ENCODE results near the gene PRDM16. TPM values are rescaled to one million over a fixed set of nuclear protein-coding genes. Genes with fewer than 3 reads are reported as not detected.

PRDM16 gene
- total RNA-seq, 4 donors from 2014 or later: 5.4 to 13.2 (median 7.7) TPM

DNA sequence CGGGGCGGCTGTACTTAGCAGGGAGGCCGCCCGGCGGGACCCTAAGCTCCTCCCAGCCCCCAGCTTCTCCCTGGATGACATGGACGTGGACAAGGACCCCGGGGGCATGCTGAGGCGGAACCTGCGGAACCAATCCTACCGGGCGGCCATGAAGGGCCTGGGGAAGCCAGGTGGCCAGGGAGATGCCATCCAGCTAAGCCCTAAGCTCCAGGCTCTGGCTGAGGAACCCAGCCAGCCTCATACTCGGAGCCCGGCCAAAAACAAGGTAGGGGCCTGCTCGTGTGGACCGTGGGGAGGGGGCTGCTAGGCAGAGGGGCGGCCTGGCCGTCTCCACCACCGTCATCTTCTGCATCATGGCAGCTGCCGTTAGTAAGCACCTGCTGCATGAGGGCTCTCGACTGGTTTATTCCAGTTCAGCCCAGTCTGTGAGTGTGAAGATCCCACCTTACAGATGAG is 394.4 kb downstream of the PRDM16 start:
- Histone ChIP-seq H3K4me1 (peaks cover 0 to 28% (median 7%) of the 10 kb centered on the region in 4 donors), H3K27ac (no peak overlapping the region), H3K9me3 (no peaks in the 10 kb centered on the region), H3K27me3 (no peaks in the 10 kb centered on the region), H3K4me3 (no peak overlapping the region), H3K36me3 (peaks cover 0 to 42% (median 0%) of the 10 kb centered on the region in 3 donors)
- peak in 1 of 3 donors; percentile 46 for DNase-seq
- TF ChIP-seq, protein P1, sequence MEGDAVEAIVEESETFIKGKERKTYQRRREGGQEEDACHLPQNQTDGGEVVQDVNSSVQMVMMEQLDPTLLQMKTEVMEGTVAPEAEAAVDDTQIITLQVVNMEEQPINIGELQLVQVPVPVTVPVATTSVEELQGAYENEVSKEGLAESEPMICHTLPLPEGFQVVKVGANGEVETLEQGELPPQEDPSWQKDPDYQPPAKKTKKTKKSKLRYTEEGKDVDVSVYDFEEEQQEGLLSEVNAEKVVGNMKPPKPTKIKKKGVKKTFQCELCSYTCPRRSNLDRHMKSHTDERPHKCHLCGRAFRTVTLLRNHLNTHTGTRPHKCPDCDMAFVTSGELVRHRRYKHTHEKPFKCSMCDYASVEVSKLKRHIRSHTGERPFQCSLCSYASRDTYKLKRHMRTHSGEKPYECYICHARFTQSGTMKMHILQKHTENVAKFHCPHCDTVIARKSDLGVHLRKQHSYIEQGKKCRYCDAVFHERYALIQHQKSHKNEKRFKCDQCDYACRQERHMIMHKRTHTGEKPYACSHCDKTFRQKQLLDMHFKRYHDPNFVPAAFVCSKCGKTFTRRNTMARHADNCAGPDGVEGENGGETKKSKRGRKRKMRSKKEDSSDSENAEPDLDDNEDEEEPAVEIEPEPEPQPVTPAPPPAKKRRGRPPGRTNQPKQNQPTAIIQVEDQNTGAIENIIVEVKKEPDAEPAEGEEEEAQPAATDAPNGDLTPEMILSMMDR (IDR thresholded peaks at IDR 0.05): no peak
- TF ChIP-seq POLR2A (IDR thresholded peaks at IDR 0.05): no peak

DNA sequence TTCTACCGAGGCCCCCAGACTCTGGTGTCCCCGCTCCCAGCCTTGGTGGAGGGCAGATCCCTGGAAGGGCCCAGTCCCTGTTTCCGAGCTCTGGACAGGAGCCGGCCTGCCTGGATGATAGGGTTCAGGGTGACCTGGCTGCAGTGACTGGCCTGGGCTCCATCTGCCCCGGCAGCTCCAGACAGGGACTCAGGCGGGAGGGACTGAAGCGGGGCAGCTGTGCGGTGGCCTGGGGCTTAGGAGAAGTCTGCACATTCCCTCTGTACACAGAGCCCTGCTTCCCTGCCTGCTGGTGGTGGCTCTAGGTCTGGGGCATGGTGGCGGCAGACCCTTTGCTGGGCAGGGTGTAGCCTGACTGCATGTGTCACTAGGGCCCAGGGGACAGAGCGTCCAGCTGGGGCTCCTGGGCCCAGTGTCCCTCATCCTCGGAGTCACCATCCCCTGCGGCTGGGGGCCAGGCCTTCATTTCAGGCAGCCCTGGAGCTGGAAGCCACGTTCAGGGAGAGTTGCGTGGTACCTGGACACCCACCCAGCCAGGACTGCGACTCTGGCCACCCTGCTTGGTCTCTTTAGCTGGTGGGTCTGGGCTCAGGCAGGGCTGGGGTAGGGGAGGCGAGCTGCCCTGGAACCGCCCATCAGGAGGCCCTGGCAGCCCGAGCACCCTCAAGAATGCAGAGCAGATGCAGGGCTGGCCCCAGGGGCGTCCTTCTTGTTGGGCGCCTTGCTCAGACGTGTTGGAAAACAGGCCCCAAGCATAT is 395.1 kb downstream of the PRDM16 start:
- DNase-seq: no peak
- peaks cover 0 to 22% (median 5%) of the 10 kb centered on the region in 4 donors for H3K4me1 ChIP-seq
- no peaks in the 10 kb centered on the region for H3K9me3 ChIP-seq
- TF ChIP-seq POLR2A (IDR thresholded peaks at IDR 0.05): no peak
- TF ChIP-seq, protein P1 (IDR thresholded peaks at IDR 0.05): no peak
- H3K4me3 ChIP-seq: no peak overlapping the region
- H3K27me3 ChIP-seq: no peaks in the 10 kb centered on the region
- no peak overlapping the region for H3K27ac ChIP-seq
- H3K36me3 ChIP-seq: peaks cover 0 to 48% (median 0%) of the 10 kb centered on the region in 3 donors

DNA sequence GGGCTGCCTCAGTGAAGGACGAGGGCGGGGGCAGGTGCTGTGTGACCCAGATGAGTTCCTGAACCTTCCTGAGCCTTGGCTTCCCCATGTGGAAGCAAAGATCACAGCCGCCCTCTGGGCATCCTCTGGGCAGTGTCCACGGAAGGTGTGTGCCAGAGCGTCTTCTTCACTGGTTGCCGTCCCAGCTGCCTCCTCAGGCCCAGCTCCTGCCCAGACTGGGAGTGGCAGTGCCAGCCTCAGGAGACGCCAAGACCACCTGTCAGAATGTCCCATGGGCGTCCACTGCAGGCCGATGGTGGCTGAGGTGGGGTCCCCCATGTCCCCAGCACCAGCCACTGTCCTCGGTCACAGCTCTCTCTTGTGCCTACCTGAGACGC is 395.6 kb downstream of the PRDM16 start:
- H3K9me3 ChIP-seq: no peaks in the 10 kb centered on the region
- H3K27ac ChIP-seq: no peak overlapping the region
- no peak overlapping the region for H3K4me3 ChIP-seq
- no peak for DNase-seq
- H3K36me3 ChIP-seq: peaks cover 0 to 54% (median 0%) of the 10 kb centered on the region in 3 donors
- no peaks in the 10 kb centered on the region for H3K27me3 ChIP-seq
- peaks cover 0 to 16% (median 4%) of the 10 kb centered on the region in 4 donors for H3K4me1 ChIP-seq
- no peak for TF ChIP-seq POLR2A (IDR thresholded peaks at IDR 0.05)
- TF ChIP-seq, protein P1 (IDR thresholded peaks at IDR 0.05): no peak

- no peak for TF ChIP-seq POLR2A (IDR thresholded peaks at IDR 0.05)
- TF ChIP-seq, protein P1 (IDR thresholded peaks at IDR 0.05): no peak
- peak in 1 of 3 donors; percentile 46 for DNase-seq
- H3K9me3 ChIP-seq: no peaks in the 10 kb centered on the region
- no peak overlapping the region for H3K27ac ChIP-seq
- no peaks in the 10 kb centered on the region for H3K27me3 ChIP-seq
- peaks cover 0 to 57% (median 0%) of the 10 kb centered on the region in 3 donors for H3K36me3 ChIP-seq
- no peak overlapping the region for H3K4me3 ChIP-seq
- H3K4me1 ChIP-seq: peaks cover 0 to 11% (median 4%) of the 10 kb centered on the region in 4 donors
Observed at GRCh38 chr1:3465091-3465934, 396.3 kb downstream of the PRDM16 start.

- no peak for DNase-seq
- Histone ChIP-seq H3K27ac (no peak overlapping the region), H3K27me3 (no peaks in the 10 kb centered on the region), H3K4me3 (no peak overlapping the region), H3K4me1 (peaks cover 0 to 7% (median 1%) of the 10 kb centered on the region in 4 donors), H3K36me3 (peaks cover 0 to 57% (median 0%) of the 10 kb centered on the region in 3 donors), H3K9me3 (no peaks in the 10 kb centered on the region)
- no peak for TF ChIP-seq POLR2A (IDR thresholded peaks at IDR 0.05)
- TF ChIP-seq, protein P1 (IDR thresholded peaks at IDR 0.05): no peak
Observed at GRCh38 chr1:3465935-3466321, 396.9 kb downstream of the PRDM16 start.
